CD4-positive, alpha-beta T cell (primary cell): ENCODE data around the gene SOX5. TPM values are rescaled to one million over a fixed set of nuclear protein-coding genes. Genes with fewer than 3 reads are reported as not detected.

ENCODE experiments used
- ATAC-seq: fragments of 200-7000 bp; cut with Tn5 transposase; one replicate; pipeline ENCODE4 v1.10.0; 2022; ENCODE audit warnings: mild to moderate bottlenecking; ENCODE audit not compliant: poor library complexity
- CTCF ChIA-PET: fragments of 350-600 bp; sonication (Branson Sonifier 250); formaldehyde crosslinking; loops from one replicate; lab custom pipeline; 2021; ENCODE audit warnings: antibody characterized with exemption, inconsistent platforms; lab: Charles Lee
- POLR2A ChIA-PET: fragments of 350-600 bp; sonication (Branson Sonifier 250); formaldehyde crosslinking; loops from one replicate; lab custom pipeline; 2021; ENCODE audit warnings: antibody characterized with exemption, inconsistent platforms; lab: Charles Lee
- DNase-seq, 14 experiments: peaks; one replicate each; pipeline ENCODE4 v3.0.0-alpha.2; 2013 to 2020; ENCODE audit warnings: mixed read lengths in 2 of 14
- H3K27ac ChIP-seq, 2 donors: one replicate each; pipeline versions ENCODE4 v1.5.1 to v1.7.0; 2013; ENCODE audit warnings: low read length in 2 of 2, low read depth in 1 of 2, mild to moderate bottlenecking in 1 of 2
- H3K27me3 ChIP-seq, 2 experiments: 1 replicate in 1 of 2; 2 replicates in 1 of 2; pipeline versions ENCODE4 v1.6.1 to v1.7.0; 2013; ENCODE audit warnings: low read length in 2 of 2, control low read depth in 1 of 2, mild to moderate bottlenecking in 1 of 2, moderate library complexity in 1 of 2; ENCODE audit not compliant: insufficient read depth in 2 of 2, control insufficient read depth in 1 of 2
- H3K36me3 ChIP-seq: one replicate; pipeline ENCODE4 v1.6.1; 2013; ENCODE audit warnings: low read length, control low read depth; ENCODE audit not compliant: insufficient read depth
- H3K4me1 ChIP-seq: one replicate; pipeline ENCODE4 v1.6.1; 2013; ENCODE audit warnings: low read length, control low read depth; ENCODE audit not compliant: insufficient read depth
- H3K4me3 ChIP-seq: one replicate; pipeline ENCODE4 v1.5.1; 2013; ENCODE audit warnings: mild to moderate bottlenecking, low read length, moderate library complexity
- H3K9me3 ChIP-seq, 2 experiments: 1 replicate in 1 of 2; 2 replicates in 1 of 2; pipeline versions ENCODE4 v1.6.1 to v1.7.0; 2013; ENCODE audit warnings: low read length in 2 of 2, mild to moderate bottlenecking in 2 of 2, control low read depth in 1 of 2, moderate library complexity in 1 of 2; ENCODE audit not compliant: control insufficient read depth in 1 of 2, insufficient read depth in 1 of 2
- H3K27ac Mint-ChIP-seq: one replicate; pipeline ENCODE4 v1.8.0; 2020; ENCODE audit warnings: mixed read lengths
- H3K27me3 Mint-ChIP-seq: one replicate; pipeline ENCODE4 v1.8.0; 2021; ENCODE audit warnings: mixed read lengths
- H3K36me3 Mint-ChIP-seq: one replicate; pipeline ENCODE4 v1.8.0; 2021; ENCODE audit warnings: low read depth, mixed read lengths
- H3K4me1 Mint-ChIP-seq: one replicate; pipeline ENCODE4 v1.8.0; 2021; ENCODE audit warnings: low read depth, mixed read lengths
- H3K4me3 Mint-ChIP-seq: one replicate; pipeline ENCODE4 v1.8.0; 2020; ENCODE audit warnings: mild to moderate bottlenecking, mixed read lengths
- H3K9me3 Mint-ChIP-seq: one replicate; pipeline ENCODE4 v1.8.0; 2020; ENCODE audit warnings: mixed read lengths
- intact Hi-C, 2 experiments: fragments of 100-400 bp; cut with DNase I in 1 of 2; cut with micrococcal nuclease in 1 of 2; formaldehyde crosslinking; loops; one replicate each; pipeline versions ENCODE4 v1.15.1 to v1.9.0; 2023 to 2025; cut with DNase I, micrococcal nuclease
- total RNA-seq, 174 experiments: library from RNA in 2 of 174; stranded (reverse) in 2 of 174; gene quantifications; one replicate each; pipeline ENCODE4 v1.2.3 and lab custom pipeline; 2021 to 2026
- TF ChIP-seq, protein P1 (sequence below): fragments of 200-600 bp; IDR thresholded peaks from one replicate; pipeline ENCODE4 v1.8.0; 2022; ENCODE audit warnings: antibody characterized with exemption, mild to moderate bottlenecking

SOX5 gene
- total RNA-seq, 2 experiments from 2014 or later = not detected

DNA sequence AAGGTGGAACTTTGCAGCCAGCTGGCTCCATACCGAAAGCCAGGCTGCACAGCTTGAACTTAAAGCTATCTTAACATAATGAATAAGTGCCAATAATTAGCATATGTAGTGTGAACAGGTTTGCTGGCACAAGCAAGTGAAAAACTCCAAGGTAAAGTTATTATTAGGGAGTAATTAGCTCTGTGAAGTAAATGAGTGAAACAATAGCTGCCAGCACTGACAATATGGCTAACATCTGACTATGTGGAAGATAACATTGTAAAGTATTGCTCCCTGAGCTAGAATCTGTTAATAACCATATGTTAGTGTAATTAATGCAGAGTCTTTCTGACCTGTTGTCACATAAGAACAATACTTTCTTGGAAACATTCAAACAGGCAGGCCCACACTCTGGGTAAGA lies 246.4 kb downstream of the SOX5 start:
- Mint-ChIP-seq H3K27me3 (no peaks in the 10 kb centered on the region), H3K36me3 (no peaks in the 10 kb centered on the region), H3K4me3 (no peak overlapping the region), H3K27ac (no peak overlapping the region), H3K9me3 (no peaks in the 10 kb centered on the region), H3K4me1 (no peaks in the 10 kb centered on the region)
- intact Hi-C loops = no loop called here
- Histone ChIP-seq H3K36me3 (no peaks in the 10 kb centered on the region), H3K9me3 (no peaks in the 10 kb centered on the region), H3K4me1 (no peaks in the 10 kb centered on the region), H3K27me3 (no peaks in the 10 kb centered on the region), H3K4me3 (no peak overlapping the region), H3K27ac (no peak overlapping the region)
- TF ChIP-seq, protein P1, sequence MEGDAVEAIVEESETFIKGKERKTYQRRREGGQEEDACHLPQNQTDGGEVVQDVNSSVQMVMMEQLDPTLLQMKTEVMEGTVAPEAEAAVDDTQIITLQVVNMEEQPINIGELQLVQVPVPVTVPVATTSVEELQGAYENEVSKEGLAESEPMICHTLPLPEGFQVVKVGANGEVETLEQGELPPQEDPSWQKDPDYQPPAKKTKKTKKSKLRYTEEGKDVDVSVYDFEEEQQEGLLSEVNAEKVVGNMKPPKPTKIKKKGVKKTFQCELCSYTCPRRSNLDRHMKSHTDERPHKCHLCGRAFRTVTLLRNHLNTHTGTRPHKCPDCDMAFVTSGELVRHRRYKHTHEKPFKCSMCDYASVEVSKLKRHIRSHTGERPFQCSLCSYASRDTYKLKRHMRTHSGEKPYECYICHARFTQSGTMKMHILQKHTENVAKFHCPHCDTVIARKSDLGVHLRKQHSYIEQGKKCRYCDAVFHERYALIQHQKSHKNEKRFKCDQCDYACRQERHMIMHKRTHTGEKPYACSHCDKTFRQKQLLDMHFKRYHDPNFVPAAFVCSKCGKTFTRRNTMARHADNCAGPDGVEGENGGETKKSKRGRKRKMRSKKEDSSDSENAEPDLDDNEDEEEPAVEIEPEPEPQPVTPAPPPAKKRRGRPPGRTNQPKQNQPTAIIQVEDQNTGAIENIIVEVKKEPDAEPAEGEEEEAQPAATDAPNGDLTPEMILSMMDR = no peak
- DNase-seq (no peak), ATAC-seq (no peak)
- ChIA-PET CTCF (interaction anchor here (1.2 kb wide), 1 partner anchor 9 kb away, joined by 3 read pairs; no protein-coding TSS in a partner anchor), POLR2A (no interaction called here)

DNA sequence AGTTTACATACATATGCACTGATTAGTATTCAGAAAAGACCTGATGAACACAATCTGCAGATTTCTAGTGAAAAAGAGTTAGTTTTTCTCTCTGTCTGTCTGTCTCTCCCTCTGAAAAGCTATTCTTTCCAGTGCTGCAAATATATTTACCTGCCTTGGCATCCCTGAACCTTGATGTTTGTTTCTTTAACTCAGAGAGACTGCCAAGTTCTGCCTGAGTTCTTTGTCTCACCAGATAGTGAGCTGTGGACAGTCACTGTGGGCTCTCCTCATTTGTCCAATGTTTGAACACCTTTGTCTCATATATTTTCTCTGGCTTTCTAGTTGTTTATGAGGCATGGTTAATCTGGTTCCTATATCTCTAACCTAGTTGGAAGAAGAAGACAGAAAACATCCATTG lies 250.4 kb downstream of the SOX5 start:
- no peaks in the 10 kb centered on the region for H3K4me1 Mint-ChIP-seq
- POLR2A ChIA-PET = no interaction called here
- CTCF ChIA-PET = no interaction called here

DNA sequence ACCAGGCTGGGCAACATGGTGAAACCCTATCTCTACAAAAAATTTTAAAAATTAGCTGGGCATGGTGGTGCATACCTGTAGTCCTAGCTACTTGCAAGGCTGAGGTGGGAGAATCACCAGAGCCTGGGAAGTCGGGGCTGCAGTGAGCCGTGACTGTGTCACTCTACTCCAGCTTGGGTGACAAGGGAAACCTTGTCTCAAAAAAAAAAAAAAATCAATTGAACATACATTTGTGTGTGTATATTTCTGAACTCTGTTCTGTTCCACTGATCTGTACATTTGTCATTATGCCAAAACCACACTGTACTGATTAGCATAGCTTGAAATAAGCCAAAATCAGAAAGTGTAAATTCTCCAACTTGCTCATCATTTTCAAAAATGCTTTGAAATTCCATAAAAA lies 254.6 kb downstream of the SOX5 start:
- H3K27me3 ChIP-seq = no peaks in the 10 kb centered on the region
- Mint-ChIP-seq H3K4me3 (no peak overlapping the region), H3K36me3 (no peaks in the 10 kb centered on the region), H3K27me3 (no peaks in the 10 kb centered on the region), H3K4me1 (no peaks in the 10 kb centered on the region), H3K9me3 (peaks cover 4% of the 10 kb centered on the region), H3K27ac (no peak overlapping the region)
- no peak for DNase-seq
- ChIA-PET POLR2A (no interaction called here), CTCF (interaction anchor here (0.7 kb wide), 1 partner anchor 410 kb away, joined by 4 read pairs; no protein-coding TSS in a partner anchor)
- no peak overlapping the region for H3K4me3 ChIP-seq
- no peak for ATAC-seq
- TF ChIP-seq, protein P1 = no peak
- intact Hi-C loops = no loop called here
- H3K27ac ChIP-seq = no peak overlapping the region
- H3K9me3 ChIP-seq = no peaks in the 10 kb centered on the region
- no peaks in the 10 kb centered on the region for H3K36me3 ChIP-seq
- no peaks in the 10 kb centered on the region for H3K4me1 ChIP-seq

More for the DNA sequence above, 250.4 kb downstream of the SOX5 start:
- Histone ChIP-seq H3K4me3 (no peak overlapping the region), H3K9me3 (no peaks in the 10 kb centered on the region), H3K27ac (no peak overlapping the region), H3K36me3 (no peaks in the 10 kb centered on the region), H3K4me1 (no peaks in the 10 kb centered on the region), H3K27me3 (no peaks in the 10 kb centered on the region)
- intact Hi-C loops = no loop called here
- TF ChIP-seq, protein P1 = no peak
- Mint-ChIP-seq H3K4me3 (no peak overlapping the region), H3K27ac (no peak overlapping the region), H3K36me3 (no peaks in the 10 kb centered on the region), H3K27me3 (no peaks in the 10 kb centered on the region), H3K9me3 (peaks cover 4% of the 10 kb centered on the region)
- no peak for DNase-seq
- ATAC-seq = no peak
